Neuronal stem cell (in vitro differentiated cells): Measurements from ENCODE around the gene RNF152.

Experiments
- DNase-seq: peaks from one replicate; pipeline ENCODE4 v3.0.0-alpha.2; 2013; ENCODE audit warnings: low spot score
- H2AFZ ChIP-seq: one replicate; pipeline ENCODE4 v1.6.1; 2013; ENCODE audit warnings: mild to moderate bottlenecking, low read length, inconsistent platforms
- H2AK5ac ChIP-seq: 2 replicates; pipeline ENCODE4 v1.6.1; 2013; ENCODE audit warnings: low read depth, mild to moderate bottlenecking, inconsistent platforms, low read length, moderate library complexity, mixed read lengths
- H2BK120ac ChIP-seq: 2 replicates; pipeline ENCODE4 v1.6.1; 2013; ENCODE audit warnings: low read depth, mild to moderate bottlenecking, inconsistent platforms, low read length, moderate library complexity, mixed read lengths
- H2BK12ac ChIP-seq: one replicate; pipeline ENCODE4 v1.6.1; 2013; ENCODE audit warnings: low read length, inconsistent platforms
- H2BK15ac ChIP-seq: 2 replicates; pipeline ENCODE4 v1.6.1; 2013; ENCODE audit warnings: mild to moderate bottlenecking, low read length, inconsistent platforms, mixed read lengths
- H2BK5ac ChIP-seq: one replicate; pipeline ENCODE4 v1.6.1; 2013; ENCODE audit warnings: inconsistent platforms, mild to moderate bottlenecking, low read length, moderate library complexity
- H3K14ac ChIP-seq: one replicate; pipeline ENCODE4 v1.6.1; 2013; ENCODE audit warnings: low read length, inconsistent platforms
- H3K18ac ChIP-seq: 2 replicates; pipeline ENCODE4 v1.6.1; 2013; ENCODE audit warnings: low read length, inconsistent platforms
- H3K23ac ChIP-seq: 2 replicates; pipeline ENCODE4 v1.6.1; 2013; ENCODE audit warnings: low read depth, mild to moderate bottlenecking, mixed read lengths, low read length, inconsistent platforms; ENCODE audit not compliant: poor library complexity
- H3K27ac ChIP-seq: replicated peaks from 3 replicates; pipeline ENCODE4 v1.5.1; 2013; ENCODE audit warnings: low read length, inconsistent platforms
- H3K27me3 ChIP-seq, 3 experiments: 2 replicates each; pipeline ENCODE4 v1.6.1; 2013; ENCODE audit warnings: low read length in 3 of 3, mild to moderate bottlenecking in 2 of 3, inconsistent platforms in 1 of 3, low read depth in 1 of 3, mixed read lengths in 1 of 3, moderate library complexity in 1 of 3; ENCODE audit not compliant: control insufficient read depth in 3 of 3, insufficient read depth in 3 of 3
- H3K36me3 ChIP-seq, 2 donors: replicated peaks in 1 of 2; 2 replicates each; pipeline ENCODE4 v1.6.1; 2013; ENCODE audit warnings: low read length in 2 of 2; ENCODE audit not compliant: control insufficient read depth in 2 of 2, insufficient read depth in 2 of 2
- H3K4ac ChIP-seq: 2 replicates; pipeline ENCODE4 v1.6.1; 2013; ENCODE audit warnings: inconsistent platforms, mild to moderate bottlenecking, low read length, moderate library complexity
- H3K4me1 ChIP-seq, 2 donors: 1 replicate in 1 of 2; 2 replicates in 1 of 2; pipeline ENCODE4 v1.6.1; 2013; ENCODE audit warnings: low read length in 2 of 2, low read depth in 1 of 2; ENCODE audit not compliant: control insufficient read depth in 2 of 2, insufficient read depth in 1 of 2
- H3K4me2 ChIP-seq: one replicate; pipeline ENCODE4 v1.6.1; 2013; ENCODE audit warnings: mild to moderate bottlenecking, low read length, inconsistent platforms; ENCODE audit not compliant: insufficient read depth, poor library complexity, severe bottlenecking
- H3K4me3 ChIP-seq, 2 donors: 2 replicates each; pipeline ENCODE4 v1.5.1; 2013; ENCODE audit warnings: low read length in 2 of 2, mild to moderate bottlenecking in 2 of 2, inconsistent platforms in 1 of 2, moderate library complexity in 1 of 2
- H3K79me1 ChIP-seq: one replicate; pipeline ENCODE4 v1.6.1; 2013; ENCODE audit warnings: low read depth, mild to moderate bottlenecking, inconsistent platforms, low read length, moderate library complexity
- H3K9ac ChIP-seq: one replicate; pipeline ENCODE4 v1.6.1; 2013; ENCODE audit warnings: mild to moderate bottlenecking, low read depth, low read length, inconsistent platforms; ENCODE audit not compliant: poor library complexity
- H3K9me3 ChIP-seq, 2 donors: replicated peaks in 1 of 2; 2 replicates each; pipeline versions ENCODE3 to v1.6.1; 2013; ENCODE audit warnings: low read length in 2 of 2, mild to moderate bottlenecking in 2 of 2, inconsistent platforms in 1 of 2, low read depth in 1 of 2, mixed read lengths in 1 of 2, moderate library complexity in 1 of 2; ENCODE audit not compliant: control insufficient read depth in 2 of 2, insufficient read depth in 1 of 2
- H4K8ac ChIP-seq: one replicate; pipeline ENCODE4 v1.6.1; 2013; ENCODE audit warnings: low read depth, mild to moderate bottlenecking, inconsistent platforms, low read length, moderate library complexity
- H4K91ac ChIP-seq: one replicate; pipeline ENCODE4 v1.6.1; 2013; ENCODE audit warnings: low read length, low read depth, mild to moderate bottlenecking, inconsistent platforms; ENCODE audit not compliant: poor library complexity
- WGBS, 2 donors: extraction: QIAGEN DNeasy Blood & Tissue Kit; methylation state at CpG; one replicate each; pipeline ENCODE4 v1.1.7; 2013; ENCODE audit warnings: missing lambda C conversion rate in 2 of 2, mixed read lengths in 1 of 2; ENCODE audit not compliant: insufficient read length in 2 of 2, insufficient replicate concordance in 1 of 2; ENCODE audit errors: extremely low coverage in 2 of 2; 5-methylcytosine and 5-hydroxymethylcytosine counted together

RNF152 gene

GRCh38 chr18:61931654-61932379, 39.0 kb upstream of the RNF152 start:
- Histone ChIP-seq H3K4me2 (no peak overlapping the region), H3K27me3 (no peaks in the 10 kb centered on the region), H4K8ac (no peak overlapping the region), H2AK5ac (no peak overlapping the region), H2BK12ac (no peak overlapping the region), H3K9me3 (peaks cover 6 to 11% of the 10 kb centered on the region in 2 donors), H3K9ac (no peak overlapping the region), H2BK5ac (no peak overlapping the region), H3K36me3 (no peaks in the 10 kb centered on the region), H3K4me1 (peaks cover 0 to 1% of the 10 kb centered on the region in 2 donors), H3K23ac (no peak overlapping the region), H3K14ac (no peak overlapping the region), H3K27ac (no peak overlapping the region), H4K91ac (no peak overlapping the region), H3K79me1 (no peaks in the 10 kb centered on the region), H3K4ac (no peak overlapping the region), H2BK120ac (no peak overlapping the region), H2AFZ (no peak overlapping the region), H3K4me3 (no peak overlapping the region), H3K18ac (no peak overlapping the region), H2BK15ac (no peak overlapping the region)
- no CpG with 5 or more reads among the region's 6 CpGs for WGBS, 2 donors
- DNase-seq: no peak

- WGBS, 2 donors: no CpG with 5 or more reads among the region's 3 CpGs
- no peak for DNase-seq
- Histone ChIP-seq H4K91ac (no peak overlapping the region), H3K18ac (no peak overlapping the region), H3K23ac (no peak overlapping the region), H2BK120ac (no peak overlapping the region), H2BK5ac (no peak overlapping the region), H2BK15ac (no peak overlapping the region), H3K9me3 (peaks cover 6 to 11% of the 10 kb centered on the region in 2 donors), H3K36me3 (no peaks in the 10 kb centered on the region), H2BK12ac (no peak overlapping the region), H2AK5ac (no peak overlapping the region), H3K79me1 (no peaks in the 10 kb centered on the region), H3K4me2 (no peak overlapping the region), H2AFZ (peak overlapping the region; percentile 10), H3K9ac (no peak overlapping the region), H3K27me3 (no peaks in the 10 kb centered on the region), H3K27ac (no peak overlapping the region), H3K4ac (no peak overlapping the region), H3K4me1 (no peaks in the 10 kb centered on the region), H3K4me3 (no peak overlapping the region), H4K8ac (no peak overlapping the region), H3K14ac (no peak overlapping the region)
Observed at GRCh38 chr18:61929881-61930640, 37.3 kb upstream of the RNF152 start.

GRCh38 chr18:61926532-61926931, 33.7 kb upstream of the RNF152 start:
- Histone ChIP-seq H3K18ac (no peak overlapping the region), H4K8ac (no peak overlapping the region), H2AK5ac (no peak overlapping the region), H3K14ac (no peak overlapping the region), H3K36me3 (no peaks in the 10 kb centered on the region), H3K4me1 (peaks cover 0 to 2% of the 10 kb centered on the region in 2 donors), H3K9me3 (peaks cover 5 to 8% of the 10 kb centered on the region in 2 donors), H2BK5ac (no peak overlapping the region), H3K27ac (no peak overlapping the region), H3K9ac (no peak overlapping the region), H3K27me3 (no peaks in the 10 kb centered on the region), H4K91ac (no peak overlapping the region), H3K4me2 (no peak overlapping the region), H2BK12ac (no peak overlapping the region), H2BK120ac (no peak overlapping the region), H3K79me1 (no peaks in the 10 kb centered on the region), H3K4me3 (no peak overlapping the region), H3K23ac (no peak overlapping the region), H3K4ac (no peak overlapping the region), H2AFZ (no peak overlapping the region), H2BK15ac (no peak overlapping the region)
- DNase-seq: no peak
- no CpG with 5 or more reads among the region's 4 CpGs for WGBS, 2 donors

GRCh38 chr18:61924550-61924949, 31.7 kb upstream of the RNF152 start:
- Histone ChIP-seq H3K4me1 (peaks cover 0 to 2% of the 10 kb centered on the region in 2 donors), H3K27me3 (no peaks in the 10 kb centered on the region), H3K23ac (no peak overlapping the region), H3K14ac (no peak overlapping the region), H3K9ac (no peak overlapping the region), H2BK12ac (no peak overlapping the region), H3K79me1 (no peaks in the 10 kb centered on the region), H2AK5ac (no peak overlapping the region), H3K9me3 (peaks cover 5 to 8% of the 10 kb centered on the region in 2 donors), H2BK120ac (no peak overlapping the region), H4K8ac (no peak overlapping the region), H3K36me3 (no peaks in the 10 kb centered on the region), H3K4me3 (no peak overlapping the region), H3K27ac (no peak overlapping the region), H4K91ac (no peak overlapping the region), H3K4me2 (no peak overlapping the region), H3K18ac (no peak overlapping the region), H2AFZ (no peak overlapping the region), H3K4ac (no peak overlapping the region), H2BK15ac (no peak overlapping the region), H2BK5ac (no peak overlapping the region)
- DNase-seq: no peak
- no CpG with 5 or more reads among the region's 5 CpGs for WGBS, 2 donors
